Kidney epithelial cell (primary cell): ENCODE data around the gene CDKN2A. TPM values are rescaled to one million over a fixed set of nuclear protein-coding genes. Genes with fewer than 3 reads are reported as not detected.

Experiments
- DNase-seq: peaks from one replicate; pipeline ENCODE4 v3.0.0-alpha.2; 2010; ENCODE audit warnings: low read depth
- H3K27me3 ChIP-seq: 2 replicates; pipeline ENCODE4 v1.6.0; 2011; ENCODE audit warnings: low read length; ENCODE audit not compliant: control insufficient read depth, insufficient read depth
- H3K36me3 ChIP-seq: 2 replicates; pipeline ENCODE4 v1.5.1; 2011; ENCODE audit warnings: low read length; ENCODE audit not compliant: control insufficient read depth, insufficient read depth
- H3K4me3 ChIP-seq: 2 replicates; pipeline ENCODE4 v1.5.1; 2011; ENCODE audit warnings: low read depth, mild to moderate bottlenecking, control low read depth, low read length
- CTCF ChIP-seq: IDR thresholded peaks from 2 replicates; pipeline ENCODE4 v1.5.1; 2011; ENCODE audit warnings: mild to moderate bottlenecking, moderate library complexity, low read length, control low read depth, inconsistent platforms; ENCODE audit not compliant: insufficient read depth, poor library complexity, severe bottlenecking
- total RNA-seq: library from RNA; depleted of rRNA; stranded (reverse); fragments of >200 nt; gene quantifications from 2 replicates; pipeline ENCODE4 v1.2.3, GENCODE V29; 2015

Gene CDKN2A
- total RNA-seq, 1 donor from 2014 or later: 1.7 TPM

- Histone ChIP-seq H3K36me3 (no peaks in the 10 kb centered on the region), H3K4me3 (no peak overlapping the region), H3K27me3 (no peaks in the 10 kb centered on the region)
- no peak for DNase-seq
- no peak for TF ChIP-seq CTCF
Measured at GRCh38 chr9:22030101-22030598, 36.0 kb upstream of the CDKN2A start.

- Histone ChIP-seq H3K4me3 (no peak overlapping the region), H3K36me3 (no peaks in the 10 kb centered on the region), H3K27me3 (no peaks in the 10 kb centered on the region)
- no peak for DNase-seq
- TF ChIP-seq CTCF: no peak
Measured at GRCh38 chr9:22029231-22029630, 35.0 kb upstream of the CDKN2A start.

GRCh38 chr9:22028394-22028793 lies 34.2 kb upstream of the CDKN2A start:
- Histone ChIP-seq H3K4me3 (no peak overlapping the region), H3K36me3 (no peaks in the 10 kb centered on the region), H3K27me3 (no peaks in the 10 kb centered on the region)
- DNase-seq: no peak
- no peak for TF ChIP-seq CTCF

- Histone ChIP-seq H3K4me3 (no peak overlapping the region), H3K27me3 (no peaks in the 10 kb centered on the region), H3K36me3 (no peaks in the 10 kb centered on the region)
- TF ChIP-seq CTCF: no peak
- DNase-seq: no peak
Measured at GRCh38 chr9:22026696-22027095, 32.5 kb upstream of the CDKN2A start.

- no peak overlapping the region for H3K4me3 ChIP-seq
- no peak for TF ChIP-seq CTCF
- no peaks in the 10 kb centered on the region for H3K27me3 ChIP-seq
- H3K36me3 ChIP-seq: no peaks in the 10 kb centered on the region
- no peak for DNase-seq
Measured at GRCh38 chr9:22022396-22022795, 28.2 kb upstream of the CDKN2A start.

GRCh38 chr9:22010866-22011625 lies 16.9 kb upstream of the CDKN2A start:
- Histone ChIP-seq H3K4me3 (no peak overlapping the region), H3K27me3 (no peaks in the 10 kb centered on the region), H3K36me3 (no peaks in the 10 kb centered on the region)
- TF ChIP-seq CTCF: no peak
- no peak for DNase-seq
